ENCODE data around the gene POLR1C.

DNA sequence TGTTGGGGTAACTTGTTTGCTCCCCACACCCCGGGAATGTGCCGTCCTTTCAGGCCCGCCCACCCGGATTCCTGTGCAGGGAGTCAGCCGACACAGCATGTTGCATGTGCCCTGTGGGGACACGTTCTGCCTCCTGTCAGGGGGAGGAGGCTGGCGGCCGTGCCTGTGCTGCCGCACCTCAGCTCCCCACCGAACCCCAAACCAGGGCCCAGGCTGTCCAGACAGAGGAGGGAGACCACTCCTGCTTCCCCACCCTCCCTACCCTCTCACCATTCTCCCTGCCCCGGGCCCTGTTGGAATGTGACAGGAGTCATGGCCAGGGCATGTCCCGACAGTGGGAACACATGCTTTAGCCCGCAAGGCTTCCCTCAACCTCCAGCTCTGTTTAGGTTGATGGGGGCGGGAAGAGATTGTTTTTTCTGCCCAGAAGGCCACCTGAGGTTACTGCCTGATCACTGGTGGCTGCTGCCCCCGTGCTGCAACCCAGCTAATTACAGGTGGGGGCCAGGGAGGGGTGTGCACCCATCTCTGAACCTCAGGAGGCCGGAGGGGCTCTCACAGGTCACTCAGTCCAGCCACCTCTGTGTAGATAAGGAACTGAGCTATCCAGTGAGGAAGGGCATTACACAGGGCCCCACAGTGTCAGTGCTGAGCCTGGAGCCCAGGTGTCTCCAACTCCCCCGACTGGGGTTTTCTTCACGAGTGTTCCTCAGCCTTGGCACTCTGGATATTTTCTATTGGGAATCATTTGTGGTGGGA, 20.3 kb upstream of the POLR1C start:
- TF ChIP-seq CTCF (IDR thresholded peaks at IDR 0.05) (peak in 1 of 3 experiments; percentile 36), POLR2A (IDR thresholded peaks at IDR 0.05) (no peak), POLR2AphosphoS5 (IDR thresholded peaks at IDR 0.05; ENCODE audit: insufficient read depth in 1 of 2, low read depth in 1 of 2) (peak in 1 of 2 donors; percentile 16)
